ENCODE results near the gene PC.

Gene PC

DNA sequence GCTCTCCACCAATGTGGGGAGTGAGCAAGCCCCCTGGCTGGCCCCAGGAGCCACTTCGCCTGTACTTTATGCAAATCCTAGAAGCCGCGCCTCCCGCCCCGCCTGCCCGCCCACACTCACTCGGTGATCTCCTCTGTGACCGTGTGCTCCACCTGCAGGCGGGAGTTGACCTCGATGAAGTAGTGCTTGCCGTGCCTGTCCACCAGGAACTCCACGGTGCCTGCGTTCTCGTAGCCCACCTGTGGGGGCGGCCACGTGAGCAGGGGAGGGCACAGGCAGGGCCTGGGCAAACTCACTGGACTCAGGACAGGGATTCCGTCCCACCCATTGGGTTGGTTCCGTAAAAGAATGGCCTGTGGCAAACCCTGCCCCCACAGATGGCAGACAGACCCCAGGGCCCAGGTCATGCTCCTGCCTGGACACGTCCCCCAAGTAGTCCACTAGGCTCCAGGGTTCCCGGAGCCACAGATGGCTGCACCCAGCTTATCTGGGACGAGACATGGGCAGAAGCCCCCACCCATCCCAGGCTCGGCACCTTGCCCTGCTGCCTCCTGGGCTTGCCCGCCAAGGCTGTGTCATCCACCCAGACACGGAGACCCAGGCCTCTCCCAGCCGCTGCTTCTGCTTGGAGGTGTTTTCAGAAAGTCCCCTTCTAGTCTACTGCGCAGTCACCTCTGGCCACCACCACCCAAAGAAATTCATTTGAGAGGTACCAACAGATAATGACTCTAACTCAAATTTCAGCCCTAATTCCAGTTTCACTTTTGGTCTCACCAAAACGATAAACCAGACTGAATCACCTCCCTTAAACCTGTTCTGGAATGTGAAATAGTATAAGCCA, 89.2 kb downstream of the PC start:
- TF ChIP-seq, protein P1, sequence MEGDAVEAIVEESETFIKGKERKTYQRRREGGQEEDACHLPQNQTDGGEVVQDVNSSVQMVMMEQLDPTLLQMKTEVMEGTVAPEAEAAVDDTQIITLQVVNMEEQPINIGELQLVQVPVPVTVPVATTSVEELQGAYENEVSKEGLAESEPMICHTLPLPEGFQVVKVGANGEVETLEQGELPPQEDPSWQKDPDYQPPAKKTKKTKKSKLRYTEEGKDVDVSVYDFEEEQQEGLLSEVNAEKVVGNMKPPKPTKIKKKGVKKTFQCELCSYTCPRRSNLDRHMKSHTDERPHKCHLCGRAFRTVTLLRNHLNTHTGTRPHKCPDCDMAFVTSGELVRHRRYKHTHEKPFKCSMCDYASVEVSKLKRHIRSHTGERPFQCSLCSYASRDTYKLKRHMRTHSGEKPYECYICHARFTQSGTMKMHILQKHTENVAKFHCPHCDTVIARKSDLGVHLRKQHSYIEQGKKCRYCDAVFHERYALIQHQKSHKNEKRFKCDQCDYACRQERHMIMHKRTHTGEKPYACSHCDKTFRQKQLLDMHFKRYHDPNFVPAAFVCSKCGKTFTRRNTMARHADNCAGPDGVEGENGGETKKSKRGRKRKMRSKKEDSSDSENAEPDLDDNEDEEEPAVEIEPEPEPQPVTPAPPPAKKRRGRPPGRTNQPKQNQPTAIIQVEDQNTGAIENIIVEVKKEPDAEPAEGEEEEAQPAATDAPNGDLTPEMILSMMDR (IDR thresholded peaks at IDR 0.05; ENCODE audit: low read depth, low read length), result no peak
- DNase-seq (ENCODE audit: low read depth, low spot score), result no peak
- in situ Hi-C loops (cut with HindIII; ENCODE audit: low sequenced_read_pairs), result no loop called here
- H3K4me3 ChIP-seq (ENCODE audit: low read depth, low read length), result no peak overlapping the region

DNA sequence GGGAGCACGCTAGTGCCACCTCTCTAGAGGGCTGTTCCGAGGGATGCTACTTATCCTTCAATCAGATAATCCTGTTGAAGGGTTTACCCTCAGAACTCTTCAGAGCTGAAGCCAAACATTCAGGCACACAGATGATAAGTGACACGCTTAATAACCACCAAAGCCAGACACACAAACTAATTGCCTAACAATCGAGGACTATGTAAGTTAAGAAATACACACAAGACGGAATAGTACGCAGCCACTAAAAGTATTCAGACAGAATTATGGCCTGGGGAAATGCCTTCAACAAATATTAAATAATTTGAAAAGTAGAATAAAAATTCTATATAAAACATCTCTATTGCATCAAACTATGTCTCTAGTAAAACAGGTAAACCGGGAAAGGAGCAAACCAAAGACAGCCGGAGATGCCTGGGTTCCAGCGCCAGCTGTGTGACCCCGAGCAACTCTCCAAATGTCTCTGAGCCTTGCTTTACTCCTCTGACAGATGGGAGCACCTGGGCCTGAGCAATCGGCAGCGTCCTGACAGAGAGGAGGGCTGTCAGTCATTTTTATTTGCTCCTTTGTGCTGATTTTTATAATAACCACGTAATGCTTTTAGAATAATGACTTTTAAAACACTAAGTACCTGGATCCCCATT, 90.0 kb downstream of the PC start:
- TF ChIP-seq, protein P1 (IDR thresholded peaks at IDR 0.05; ENCODE audit: low read depth, low read length), result no peak
- in situ Hi-C loops (cut with HindIII; ENCODE audit: low sequenced_read_pairs), result no loop called here
- no peak for DNase-seq (ENCODE audit: low read depth, low spot score)
- no peak overlapping the region for H3K4me3 ChIP-seq (ENCODE audit: low read depth, low read length)

DNA sequence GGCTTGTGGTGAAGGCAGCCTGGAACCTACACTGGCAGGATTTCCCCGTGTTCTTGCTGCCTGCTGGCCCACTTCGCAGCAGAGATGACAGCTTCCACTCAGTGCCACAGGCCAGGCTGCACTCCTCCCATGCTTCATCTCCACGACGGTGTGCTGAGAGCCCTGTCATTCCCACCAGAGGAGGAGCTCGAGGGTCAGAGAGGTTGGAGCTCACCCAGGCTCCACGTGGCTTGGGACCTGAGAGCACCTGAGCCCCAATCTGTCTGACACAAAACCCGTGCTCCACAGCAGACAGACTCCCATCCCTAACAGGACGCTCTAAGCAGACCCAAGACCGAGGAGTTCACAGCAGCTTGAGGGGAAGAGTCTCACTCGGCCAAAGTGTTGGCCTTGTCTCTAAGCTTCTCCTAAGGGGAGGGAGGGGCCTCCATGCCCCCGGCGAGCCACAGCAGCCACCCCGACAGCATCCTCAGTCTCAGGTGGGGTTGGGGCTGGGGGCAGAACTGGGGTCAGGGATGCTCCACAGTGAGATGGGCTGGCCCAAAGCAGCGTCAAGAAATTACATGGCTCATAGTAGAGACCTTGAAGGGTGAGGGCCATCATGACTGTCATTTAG, 90.7 kb downstream of the PC start:
- DNase-seq (ENCODE audit: low read depth, low spot score), result no peak
- H3K4me3 ChIP-seq (ENCODE audit: low read depth, low read length), result no peak overlapping the region
- TF ChIP-seq, protein P1 (IDR thresholded peaks at IDR 0.05; ENCODE audit: low read depth, low read length), result no peak
- in situ Hi-C loops (cut with HindIII; ENCODE audit: low sequenced_read_pairs), result no loop called here

DNA sequence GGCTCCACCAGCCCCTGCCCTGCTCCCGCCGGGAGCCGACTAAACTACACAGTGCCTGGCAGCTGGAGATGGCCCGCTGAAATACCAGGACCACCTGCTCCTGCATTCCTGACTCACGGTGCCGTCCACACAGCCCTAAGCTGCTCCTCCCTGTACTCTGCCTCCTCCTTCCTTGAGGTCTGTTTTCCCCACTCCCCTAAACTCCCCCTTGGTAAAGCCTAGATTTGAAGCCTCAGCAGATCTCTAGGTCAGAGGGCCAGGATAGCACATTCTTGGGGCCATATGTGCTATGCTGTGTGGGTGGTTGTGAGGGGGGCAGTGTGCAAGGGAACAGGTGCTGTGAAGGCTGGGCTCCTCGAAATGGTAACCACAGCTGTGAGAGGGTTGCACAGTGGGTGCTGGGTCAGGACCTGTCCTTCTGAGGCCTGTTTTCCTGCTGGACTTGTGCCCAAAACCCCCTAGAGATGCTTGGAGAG, 91.6 kb downstream of the PC start:
- TF ChIP-seq, protein P1 (IDR thresholded peaks at IDR 0.05; ENCODE audit: low read depth, low read length), result no peak
- H3K4me3 ChIP-seq (ENCODE audit: low read depth, low read length), result no peak overlapping the region
- DNase-seq (ENCODE audit: low read depth, low spot score), result no peak
- in situ Hi-C loops (cut with HindIII; ENCODE audit: low sequenced_read_pairs), result no loop called here

DNA sequence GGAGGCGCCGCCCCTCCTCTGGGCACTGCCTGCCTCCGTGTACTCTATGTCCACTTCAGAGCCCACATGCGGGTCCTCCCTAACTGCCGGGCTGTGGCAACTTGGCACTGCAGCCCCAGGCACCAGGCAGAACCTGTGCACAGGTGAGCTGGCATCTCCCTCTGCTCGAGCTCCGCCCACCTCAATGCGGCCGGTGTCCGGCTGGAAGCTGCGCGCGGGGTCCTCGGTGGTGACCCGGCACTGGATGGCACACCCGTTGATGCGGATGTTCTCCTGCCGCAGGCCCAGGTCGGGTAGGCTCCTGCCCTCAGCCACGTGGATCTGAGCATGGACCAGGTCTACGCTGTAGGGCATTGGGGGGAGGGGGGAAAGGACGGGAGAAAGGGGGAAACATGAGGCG, 92.2 kb downstream of the PC start:
- TF ChIP-seq, protein P1 (IDR thresholded peaks at IDR 0.05; ENCODE audit: low read depth, low read length), result no peak
- no peak for DNase-seq (ENCODE audit: low read depth, low spot score)
- no peak overlapping the region for H3K4me3 ChIP-seq (ENCODE audit: low read depth, low read length)
- in situ Hi-C loops (cut with HindIII; ENCODE audit: low sequenced_read_pairs), result no loop called here

DNA sequence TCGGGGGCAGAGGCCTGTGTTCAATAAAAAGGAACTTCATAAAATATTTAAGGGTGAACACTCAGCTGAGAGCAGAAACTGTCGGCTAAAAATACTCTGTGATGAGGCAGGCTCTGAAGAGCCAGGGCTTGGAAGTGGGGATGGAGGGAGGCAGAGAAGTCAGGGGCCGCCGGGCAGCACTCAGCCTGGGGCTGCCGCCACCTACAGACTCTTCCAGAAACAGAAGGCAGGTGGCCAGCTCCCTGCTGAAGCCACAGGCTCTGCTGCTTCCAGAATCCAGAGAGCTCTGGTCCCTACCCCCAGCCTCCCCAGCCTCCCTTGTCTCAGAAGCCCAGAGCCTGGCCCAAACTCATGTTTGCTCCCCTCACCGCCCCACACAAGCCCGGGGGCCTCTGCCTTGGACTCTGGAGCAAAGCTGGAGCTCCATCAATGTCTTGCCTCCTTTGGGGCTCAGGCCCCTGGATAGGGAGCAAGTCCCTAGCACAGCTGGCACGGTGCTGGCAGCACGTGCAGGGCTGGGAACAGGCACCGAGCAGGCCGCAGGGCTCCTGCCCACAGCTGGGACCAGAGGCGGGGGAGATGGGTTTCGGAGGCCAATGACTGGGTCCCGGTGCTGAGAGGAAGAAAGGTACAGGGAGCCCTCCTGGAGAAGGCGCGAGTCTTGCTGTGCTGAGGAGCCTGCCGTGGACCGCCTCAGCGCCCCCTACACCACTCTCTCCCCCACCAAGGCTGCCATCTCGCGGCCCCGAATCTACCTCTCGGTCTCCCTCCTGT, 93.1 kb downstream of the PC start:
- DNase-seq (ENCODE audit: low read depth, low spot score), result no peak
- TF ChIP-seq, protein P1 (IDR thresholded peaks at IDR 0.05; ENCODE audit: low read depth, low read length), result peak; percentile 2
- no peak overlapping the region for H3K4me3 ChIP-seq (ENCODE audit: low read depth, low read length)
- in situ Hi-C loops (cut with HindIII; ENCODE audit: low sequenced_read_pairs), result no loop called here
